ENCODE data around the gene E2F3.

DNA sequence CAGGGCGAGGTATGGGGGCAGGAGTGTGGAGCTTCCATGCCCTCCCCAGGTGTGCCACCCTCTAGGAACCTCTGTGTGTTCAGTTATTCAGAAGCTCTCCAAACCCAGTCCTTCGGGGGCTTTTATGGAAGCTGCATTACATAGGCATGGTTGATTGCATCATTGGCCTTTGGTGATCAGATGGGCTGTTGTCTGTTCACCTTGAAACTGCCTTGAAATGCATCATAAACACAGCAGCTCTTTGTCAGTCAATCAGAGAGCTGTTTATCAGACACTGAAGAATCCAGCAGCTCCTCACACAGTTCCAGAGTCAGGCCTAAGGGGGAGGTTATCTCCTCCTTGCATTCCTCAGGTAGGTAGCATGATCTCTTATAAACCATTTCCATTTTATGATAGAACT lies 62.4 kb downstream of the E2F3 start:
- no peak for TF ChIP-seq CTCF (conservative IDR thresholded peaks at IDR 0.05 in 1 of 2, IDR thresholded peaks at IDR 0.05 in 1 of 2; ENCODE audit: extremely low read depth in 1 of 2, insufficient read depth in 1 of 2, low read depth in 1 of 2, low read length in 2 of 2)
- no peak for TF ChIP-seq EZH2 (IDR thresholded peaks at IDR 0.05; ENCODE audit: borderline replicate concordance, low read length)
